Umbilical cord (tissue), 2 donors: ENCODE measurements around the gene SCAANT1. TPM values are rescaled to one million over a fixed set of nuclear protein-coding genes. Genes with fewer than 3 reads are reported as not detected.
A peak's percentile ranks its signal among the peaks of the same experiment; 100 is the strongest.

Source experiments
- DNase-seq: peaks from one replicate; pipeline ENCODE4 v3.0.0-alpha.2; 2015; ENCODE audit warnings: low spot score
- total RNA-seq: library from RNA; depleted of rRNA; stranded (reverse); fragments of >200 nt; gene quantifications from one replicate; pipeline ENCODE4 v1.2.3, GENCODE V29; 2014; ENCODE audit warnings: low replicate concordance; ENCODE audit not compliant: insufficient read depth

SCAANT1 gene
- total RNA-seq = not detected

DNA sequence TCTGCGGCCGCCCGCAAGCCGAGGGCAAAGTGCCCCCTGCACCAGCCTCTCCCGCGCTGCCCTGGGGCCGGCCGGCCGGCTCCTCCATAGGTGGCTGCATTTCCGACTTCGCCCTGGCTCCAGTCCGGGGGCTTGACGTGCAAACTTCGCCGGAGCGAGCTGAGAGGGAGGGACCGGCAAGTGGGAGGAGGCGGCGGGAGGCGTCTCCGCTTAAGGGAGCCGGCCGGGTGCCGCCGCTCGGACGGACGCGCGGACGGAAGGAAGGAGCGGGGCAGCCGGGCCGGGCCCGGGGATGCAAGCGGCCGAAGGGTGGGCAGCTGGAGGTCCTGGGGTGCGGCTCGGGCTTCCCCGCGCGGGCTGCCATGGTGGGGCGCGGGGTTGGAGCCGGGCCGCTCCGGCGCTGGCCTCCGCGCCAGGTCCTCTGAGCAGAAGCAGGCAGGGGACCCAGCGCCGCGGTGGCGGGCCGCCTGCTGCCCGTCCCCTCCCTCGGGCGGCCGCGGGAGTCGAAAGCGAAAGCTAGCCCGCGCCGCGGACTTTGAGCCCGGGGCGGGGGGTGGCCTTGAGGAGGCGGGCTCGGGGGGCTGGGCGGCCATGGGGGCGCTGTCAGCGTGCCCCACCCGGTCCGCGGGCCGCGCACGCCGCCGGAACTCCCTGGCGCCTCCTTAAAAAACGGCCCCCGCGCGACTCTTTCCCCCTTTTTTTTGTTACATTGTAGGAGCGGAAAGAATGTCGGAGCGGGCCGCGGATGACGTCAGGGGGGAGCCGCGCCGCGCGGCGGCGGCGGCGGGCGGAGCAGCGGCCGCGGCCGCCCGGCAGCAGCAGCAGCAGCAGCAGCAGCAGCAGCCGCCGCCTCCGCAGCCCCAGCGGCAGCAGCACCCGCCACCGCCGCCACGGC lies at the start of gene SCAANT1:
Gene SCAANT1 (minus strand): TSS at position 511 of the 895 bp plus-strand sequence.
- DNase-seq = peak; percentile 94

DNA sequence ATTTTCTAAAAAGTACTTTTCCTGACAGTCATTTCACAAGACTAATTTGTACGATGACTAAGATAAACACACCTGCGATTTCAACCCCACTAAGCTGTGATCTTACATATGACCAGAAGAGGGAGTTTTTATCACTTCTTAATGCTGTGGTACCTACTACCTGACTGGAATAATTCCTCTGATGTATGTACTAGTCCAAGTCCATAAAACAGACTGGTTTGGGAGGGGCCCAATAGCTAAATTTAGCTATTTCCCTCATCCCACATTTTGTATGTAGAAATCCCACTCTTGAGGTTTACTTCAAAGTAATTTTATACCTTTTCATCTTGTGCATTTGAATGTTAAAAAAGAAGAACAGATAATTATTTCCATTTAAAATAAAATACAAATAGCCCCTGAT lies 49.7 kb upstream of the SCAANT1 start:
- no peak for DNase-seq

DNA sequence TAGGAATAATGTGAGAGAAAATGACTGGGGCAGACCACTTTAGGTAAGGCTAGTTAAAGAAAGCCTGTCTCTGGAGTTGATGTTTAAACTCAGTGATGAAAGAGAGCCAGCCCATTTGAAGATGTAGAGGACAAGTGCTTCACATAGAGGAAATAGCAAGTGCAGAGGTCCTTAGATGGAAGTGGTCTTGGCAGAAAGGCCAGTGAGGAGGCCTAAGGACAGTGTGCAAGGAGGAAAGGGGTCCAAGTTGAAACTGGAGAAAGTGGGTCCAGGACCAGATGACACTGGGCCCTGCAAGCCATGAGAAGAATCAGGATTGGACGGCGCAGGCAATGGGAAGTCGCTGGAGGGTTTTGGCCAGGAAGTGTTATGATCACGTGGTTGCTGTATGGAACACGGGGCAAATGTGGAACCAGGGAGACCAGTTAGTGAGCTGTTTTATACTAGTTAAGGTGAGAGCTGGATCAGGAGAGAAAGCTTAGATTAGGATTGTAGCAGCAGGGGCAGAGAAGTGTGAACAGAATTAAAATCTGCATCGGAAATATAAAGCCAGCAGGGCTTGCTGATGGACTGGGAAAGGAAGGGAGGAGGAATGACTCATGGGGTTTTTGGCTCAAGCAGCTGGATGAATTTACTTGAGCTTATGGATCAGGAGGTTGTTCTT lies 48.0 kb upstream of the SCAANT1 start:
- peak; percentile 84 for DNase-seq

DNA sequence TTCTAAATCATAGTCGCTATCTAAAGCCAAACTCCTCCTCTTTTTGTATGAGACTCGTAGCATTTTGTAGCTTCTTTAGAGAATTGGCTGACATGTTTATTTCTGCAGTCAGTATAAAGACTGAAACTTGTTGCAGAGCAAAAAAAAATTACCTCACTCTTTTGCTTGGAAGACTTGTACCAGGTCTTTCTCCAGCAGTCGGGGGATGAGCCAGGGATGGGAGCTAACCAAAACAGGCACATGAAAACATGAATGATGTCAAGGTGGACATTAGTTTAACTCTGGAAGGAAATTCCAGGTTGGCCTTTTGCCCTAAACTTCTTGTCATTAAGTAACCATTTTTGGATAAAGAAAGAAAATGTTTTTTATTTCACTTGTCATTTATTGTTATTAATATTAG lies 47.0 kb upstream of the SCAANT1 start:
- DNase-seq = no peak

DNA sequence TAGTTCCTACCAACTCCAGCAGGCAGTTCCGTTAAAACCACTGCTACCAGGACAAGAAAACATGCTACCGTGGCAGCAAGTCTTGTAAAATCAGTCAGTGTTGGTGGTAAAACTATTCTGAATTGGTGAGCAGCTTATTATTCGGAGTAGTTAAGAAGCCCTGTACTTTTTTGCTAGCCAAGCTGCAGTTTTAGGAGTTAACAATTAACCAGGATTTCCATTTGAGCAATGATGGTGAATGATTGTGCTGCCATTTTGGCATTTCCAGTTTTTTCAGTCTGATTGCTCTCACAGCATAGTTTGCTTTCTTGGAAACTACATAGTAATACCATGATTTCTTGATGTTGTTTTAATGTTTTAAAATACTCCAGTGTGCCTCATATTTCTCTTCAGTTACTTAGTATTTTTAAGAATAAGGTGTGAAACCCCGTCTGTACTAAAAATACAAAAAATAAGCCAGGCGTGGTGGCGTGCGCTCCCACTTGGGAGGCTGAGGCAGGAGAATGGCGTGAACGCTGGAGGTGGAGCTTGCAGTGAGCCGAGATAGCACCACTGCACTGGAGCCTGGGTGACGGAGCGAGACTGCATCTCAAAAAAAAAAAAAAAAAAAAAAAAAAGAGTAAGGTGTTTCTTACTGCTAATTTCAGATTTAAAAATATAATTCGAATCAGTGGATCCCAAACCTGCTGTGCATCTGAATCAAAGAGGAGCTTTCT lies 43.8 kb upstream of the SCAANT1 start:
- DNase-seq = no peak

DNA sequence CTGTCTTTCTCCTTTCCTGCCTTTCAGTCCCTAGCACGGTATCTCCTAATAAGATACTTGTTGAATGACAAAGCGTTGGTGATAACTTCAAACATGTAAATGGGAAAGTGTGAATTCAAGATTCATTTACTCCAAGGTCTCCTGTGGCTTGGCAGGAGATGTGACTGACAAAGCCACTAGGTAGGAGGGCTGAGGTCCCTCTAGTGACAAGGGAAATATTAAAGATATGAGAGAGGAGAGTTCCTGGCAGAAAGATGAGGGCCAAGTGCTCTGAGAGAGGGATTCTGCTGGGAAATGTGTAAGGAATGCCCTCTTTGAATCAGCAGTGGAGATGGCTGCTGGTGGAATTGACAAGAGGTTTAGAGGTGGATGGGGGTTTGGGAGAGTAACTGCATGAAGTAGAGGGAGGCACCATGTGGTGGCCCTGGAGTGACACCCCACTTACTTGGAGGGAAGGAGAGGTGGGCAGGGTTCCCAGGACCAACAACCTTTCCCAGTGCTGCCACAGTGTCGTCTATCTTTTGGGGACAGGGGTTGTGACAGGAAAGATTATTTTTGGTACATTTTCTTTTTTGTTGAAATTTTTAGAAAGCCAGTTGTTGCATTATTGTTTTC lies 43.0 kb upstream of the SCAANT1 start:
- DNase-seq = no peak

DNA sequence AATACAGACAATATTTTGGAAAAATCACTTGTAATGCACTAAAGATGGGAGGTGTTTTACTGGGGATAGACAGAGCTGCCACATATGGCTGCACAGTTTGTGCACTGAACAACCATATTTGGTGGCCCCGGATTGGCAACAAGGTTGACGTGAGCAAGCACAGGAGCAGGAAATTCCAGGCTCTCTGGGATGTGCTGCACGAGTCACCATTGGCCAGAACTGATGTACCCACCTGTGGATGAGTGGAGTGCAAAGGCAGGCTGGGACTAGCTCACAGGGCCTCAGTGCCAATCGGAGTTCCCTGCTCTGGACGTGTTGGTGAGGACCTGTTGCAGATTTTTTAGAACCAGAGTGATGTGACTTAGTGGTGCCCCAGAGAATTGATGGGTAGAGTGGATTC lies 42.0 kb upstream of the SCAANT1 start:
- DNase-seq = no peak

DNA sequence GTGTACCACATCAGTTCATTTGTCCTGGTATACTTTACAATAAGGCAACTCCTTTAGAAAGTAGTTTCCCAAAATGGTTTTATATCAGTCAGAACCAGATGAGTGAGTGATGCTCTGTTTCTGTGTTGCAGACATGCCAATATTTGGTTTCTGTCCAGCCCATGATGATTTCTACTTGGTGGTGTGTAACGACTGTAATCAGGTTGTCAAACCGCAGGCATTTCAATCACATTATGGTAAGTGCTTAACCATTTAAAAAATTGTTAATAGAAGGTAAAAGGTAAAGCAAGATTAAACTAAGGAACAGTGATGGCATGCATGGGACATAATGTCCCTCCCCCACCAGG lies 40.0 kb upstream of the SCAANT1 start:
- DNase-seq = no peak

DNA sequence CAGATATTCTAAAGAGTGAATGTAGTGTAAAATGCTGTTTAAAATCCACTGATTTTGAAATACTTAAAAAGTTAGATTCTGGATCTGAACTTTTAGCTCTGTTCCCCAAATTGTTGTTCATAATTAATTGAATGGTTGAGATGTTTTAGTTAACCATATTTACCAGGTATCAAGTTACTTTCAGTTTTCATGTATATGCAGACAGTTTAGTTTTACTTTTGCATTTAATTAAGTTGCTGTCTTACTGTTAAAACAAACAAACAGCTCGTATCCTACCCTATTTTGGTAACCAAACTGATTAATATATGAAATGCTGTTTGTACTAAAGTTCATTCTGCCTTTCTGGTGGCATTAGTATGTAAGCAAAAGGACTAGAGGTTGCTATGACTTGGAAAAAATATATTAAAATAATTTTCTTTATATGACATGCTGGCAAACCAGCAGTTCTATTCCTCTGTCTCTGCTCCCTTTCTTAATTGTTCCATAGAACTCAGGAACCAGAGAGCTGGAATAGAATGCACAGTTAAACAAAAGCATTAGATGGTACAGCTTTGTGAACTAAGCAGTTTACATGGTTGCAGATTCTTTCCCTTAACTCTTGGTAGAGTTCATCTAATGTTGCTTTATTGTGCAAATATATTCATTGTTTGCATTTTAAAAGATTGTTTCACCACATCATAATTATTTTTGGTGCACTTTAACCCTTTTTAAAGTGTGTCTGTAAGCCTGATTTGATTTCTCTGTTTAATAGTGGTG lies 39.5 kb upstream of the SCAANT1 start:
- DNase-seq = no peak

DNA sequence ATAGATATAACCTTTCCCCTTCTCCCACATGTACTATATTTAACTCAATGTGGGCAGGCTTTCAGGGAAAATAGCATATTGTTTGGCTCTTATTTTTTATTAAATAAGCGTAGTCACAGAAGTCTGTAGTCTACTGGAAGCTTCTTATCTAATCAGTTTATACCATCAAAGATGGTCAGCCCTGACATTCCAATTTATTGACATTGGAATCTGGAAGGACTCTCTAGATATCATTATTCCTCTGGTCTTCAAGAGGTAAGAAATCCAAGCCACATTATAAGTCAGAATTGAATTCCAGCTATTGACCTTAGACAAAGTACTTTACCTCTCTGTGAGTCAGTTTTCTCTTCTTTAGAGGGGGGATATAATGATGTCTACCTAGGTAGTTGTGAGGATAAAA lies 38.5 kb upstream of the SCAANT1 start:
- no peak for DNase-seq

DNA sequence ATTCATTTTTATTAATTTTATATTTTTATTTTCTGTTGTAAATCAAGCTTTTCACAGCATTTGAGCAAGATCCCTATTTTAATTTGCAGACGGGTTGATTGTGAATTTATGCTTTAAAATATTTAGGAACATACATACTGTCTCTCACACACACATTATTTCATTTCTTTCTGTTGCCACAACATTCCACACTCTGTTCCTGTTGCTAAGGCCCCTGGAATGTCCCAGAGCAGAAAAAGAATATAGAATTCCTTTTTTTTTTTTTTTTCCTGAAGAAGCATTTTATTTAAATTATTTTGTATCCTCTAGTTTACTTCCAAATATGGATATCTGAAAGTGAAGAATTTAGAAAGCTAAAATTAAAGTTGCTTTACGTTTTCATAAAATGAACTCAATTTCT lies 36.8 kb upstream of the SCAANT1 start:
- peak; percentile 77 for DNase-seq

DNA sequence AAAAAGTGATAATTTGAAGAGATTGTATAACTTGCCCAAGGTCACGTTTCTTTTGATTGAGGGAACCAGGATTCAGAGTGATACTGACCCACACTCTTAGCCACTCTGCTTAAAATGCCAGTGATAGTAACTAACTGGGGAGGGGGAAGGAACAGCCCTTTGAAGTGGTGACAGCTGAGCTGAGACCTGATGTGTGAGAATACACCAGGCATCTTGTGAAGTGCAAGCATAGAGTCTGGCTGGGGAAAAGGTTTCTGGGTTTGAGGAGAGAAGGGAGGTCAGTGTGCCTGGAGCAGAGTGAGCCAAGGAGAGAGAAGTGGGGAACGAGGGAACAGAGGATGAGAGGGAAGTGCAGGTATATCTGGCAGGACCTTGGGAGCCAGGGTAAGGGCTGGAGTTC lies 35.4 kb upstream of the SCAANT1 start:
- DNase-seq = no peak

DNA sequence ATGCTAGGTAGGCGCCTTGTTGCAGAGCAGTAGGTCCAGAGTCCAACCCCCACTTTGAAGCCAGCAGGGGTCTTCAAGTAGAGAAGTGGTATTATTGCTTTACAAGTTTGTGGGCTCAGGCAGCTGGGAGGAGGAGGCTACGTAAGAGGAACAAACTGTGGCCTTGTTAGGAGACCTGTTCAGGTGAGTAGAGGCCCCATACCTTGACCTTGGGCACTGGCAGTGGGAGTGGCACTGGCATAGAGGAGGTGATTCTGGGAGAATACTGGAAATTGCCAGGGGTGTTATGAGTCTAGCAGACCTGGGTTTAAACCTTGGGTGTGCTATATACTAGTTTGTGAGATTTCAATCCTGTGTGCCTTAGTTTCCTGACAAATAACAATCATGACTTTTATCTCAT lies 34.6 kb upstream of the SCAANT1 start:
- DNase-seq = no peak

DNA sequence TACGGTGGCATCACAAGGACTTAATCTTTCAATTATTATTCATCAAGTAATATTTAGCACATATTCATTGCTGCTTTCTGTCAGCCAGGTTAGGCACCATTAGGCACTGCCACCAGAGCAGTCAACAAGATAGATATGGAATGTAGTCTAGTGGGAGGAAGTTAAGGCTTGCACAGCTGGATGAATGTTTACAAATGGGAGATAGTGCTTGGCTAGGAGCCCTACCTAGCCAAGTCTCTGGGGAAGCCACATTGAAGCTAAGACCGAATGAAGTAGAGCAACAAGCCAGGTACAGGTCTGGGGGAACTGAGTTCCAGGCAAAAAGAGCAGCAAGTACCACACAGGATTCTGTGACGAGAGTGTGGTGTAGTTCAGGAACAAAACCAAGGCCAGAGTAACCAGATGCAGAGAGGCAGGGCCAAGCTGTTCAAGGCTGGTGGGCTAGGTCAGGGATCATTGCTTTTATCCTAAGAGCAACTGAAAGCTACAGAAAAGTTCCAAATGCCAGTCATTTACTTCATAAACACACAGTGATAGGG lies 33.4 kb upstream of the SCAANT1 start:
- no peak for DNase-seq

DNA sequence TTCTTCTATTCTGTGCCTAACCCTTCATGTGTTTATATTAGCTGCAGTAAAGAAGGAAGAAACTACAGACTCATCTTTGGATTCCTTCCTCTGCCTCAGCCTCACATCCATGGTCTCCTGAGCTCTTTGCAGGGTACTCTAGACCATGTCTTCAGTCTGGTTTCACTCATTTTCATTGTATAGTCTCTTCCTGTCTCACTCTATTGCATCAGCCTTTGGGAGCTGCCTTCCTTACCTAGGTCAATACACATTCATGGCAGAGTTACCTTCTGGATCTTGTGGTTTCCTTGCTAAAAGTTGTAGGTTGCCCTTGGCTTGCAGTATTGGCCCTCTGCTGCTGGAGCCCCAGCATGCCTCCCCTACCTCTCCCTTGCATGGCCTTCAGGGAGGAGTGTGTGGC lies 31.5 kb upstream of the SCAANT1 start:
- no peak for DNase-seq

DNA sequence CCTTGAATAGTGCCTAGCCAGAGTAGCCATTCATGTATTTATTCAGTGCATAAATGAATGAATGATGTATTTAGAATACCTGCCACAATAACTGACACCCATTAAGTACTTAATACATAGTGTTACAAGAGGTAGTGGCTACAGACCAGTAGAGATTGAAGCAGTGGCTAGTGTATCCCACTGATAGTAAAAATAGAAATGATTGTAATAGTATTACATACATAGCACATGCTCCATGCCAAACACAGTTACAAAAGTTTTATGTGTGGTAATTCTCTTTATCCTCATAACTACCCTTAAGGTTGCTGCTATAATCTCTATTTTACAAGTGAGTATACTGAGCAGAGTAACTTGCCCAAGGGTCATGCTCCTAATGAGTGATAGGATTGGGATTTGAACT lies 30.3 kb upstream of the SCAANT1 start:
- no peak for DNase-seq

DNA sequence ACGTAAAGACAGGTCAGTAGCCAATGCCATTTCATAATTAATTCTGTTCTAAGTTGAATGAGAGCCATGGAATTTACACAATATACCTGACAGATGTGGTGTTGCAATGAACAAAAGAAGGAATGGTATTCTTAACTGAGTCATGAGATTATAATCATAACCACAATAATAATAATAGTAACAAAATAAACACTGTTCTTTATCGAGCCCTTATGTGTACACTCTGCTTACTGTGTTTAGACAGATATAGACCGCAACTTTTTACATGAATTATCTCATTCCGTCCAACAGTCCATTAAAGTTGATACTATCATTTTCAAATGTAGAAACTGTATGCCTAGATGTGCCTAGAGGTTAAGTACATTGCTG lies 28.2 kb upstream of the SCAANT1 start:
- no peak for DNase-seq

DNA sequence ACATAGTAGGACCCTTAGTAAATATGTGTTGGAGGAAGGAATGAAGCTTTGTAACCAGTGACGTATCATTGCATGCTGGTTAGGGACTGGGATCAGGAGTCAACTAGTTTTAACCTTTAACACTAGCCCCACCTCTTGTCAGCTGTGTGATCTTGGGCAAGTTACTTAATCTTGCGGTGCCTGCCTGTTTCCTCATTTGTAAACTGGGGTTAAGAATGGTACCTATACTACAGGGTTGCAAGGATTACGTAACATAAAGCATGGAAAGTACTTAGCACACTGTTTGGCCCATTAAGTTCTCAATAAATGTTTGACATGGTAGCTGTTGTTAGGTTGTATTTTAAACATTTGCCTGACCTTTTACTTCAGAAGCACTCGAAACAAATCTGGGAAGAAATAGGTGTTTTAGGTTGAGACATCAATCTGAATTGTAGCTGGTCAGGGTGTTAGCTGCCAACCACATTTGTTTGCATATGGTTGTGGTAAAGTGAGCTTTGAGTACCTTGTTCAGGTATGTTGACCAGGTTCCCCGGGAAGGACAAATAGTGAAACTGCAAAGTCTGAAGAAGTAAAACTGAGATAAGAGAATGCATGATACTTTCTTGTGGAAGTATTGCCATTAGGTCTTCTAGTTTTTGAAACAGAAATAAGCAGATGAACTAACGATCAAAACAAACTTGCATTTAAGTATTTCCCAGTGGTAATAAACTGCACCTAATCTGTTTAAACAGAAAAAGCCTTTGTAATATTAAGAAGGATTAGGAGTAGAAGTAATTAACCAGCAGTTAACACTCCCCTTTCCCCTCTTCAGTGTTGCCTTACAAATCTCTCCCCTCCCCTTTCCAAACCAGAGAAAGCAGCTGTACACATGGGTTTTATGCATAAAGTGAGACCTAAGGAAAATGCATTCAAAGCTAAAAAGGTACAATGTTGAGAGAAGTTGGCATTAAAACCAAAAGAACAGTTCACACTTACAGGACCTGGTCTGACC lies 25.8 kb upstream of the SCAANT1 start:
- DNase-seq = no peak

DNA sequence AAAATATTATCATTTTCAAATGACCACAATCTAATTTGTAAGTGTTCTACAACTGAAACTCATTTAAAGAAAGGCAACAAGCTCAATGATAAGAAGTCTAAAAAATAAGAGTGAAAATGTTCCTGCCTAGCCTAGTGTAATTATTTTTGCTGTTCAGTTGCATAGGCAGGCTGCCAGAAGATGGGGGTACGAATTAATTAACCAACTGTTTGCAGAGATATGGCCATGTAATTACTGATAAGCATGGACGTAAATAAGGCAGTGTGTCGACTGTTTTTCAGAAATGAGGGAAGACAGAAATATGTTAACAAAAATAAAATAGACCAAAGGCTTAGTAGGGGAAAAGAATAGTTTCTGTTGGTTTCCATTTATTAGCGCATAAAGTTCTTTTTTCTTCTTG lies 24.7 kb upstream of the SCAANT1 start:
- no peak for DNase-seq
